ENCODE results near the gene TOR3A. TPM values are rescaled to one million over a fixed set of nuclear protein-coding genes. Genes with fewer than 3 reads are reported as not detected.
A peak's percentile ranks its signal among the peaks of the same experiment; 100 is the strongest.

Gene TOR3A
- total RNA-seq, 1 experiment from 2014 or later = 51.5 TPM

GRCh38 chr1:179094818-179095217 lies 12.9 kb downstream of the TOR3A start:
- Histone ChIP-seq H3K4me1 (ENCODE audit: control insufficient read depth, insufficient read depth, low read length) (peaks cover 11% of the 10 kb centered on the region), H3K27me3 (ENCODE audit: control insufficient read depth, insufficient read depth, low read length) (no peaks in the 10 kb centered on the region), H3K4me3 (ENCODE audit: low read depth in 2 of 2, low read length in 2 of 2) (no peak overlapping the region), H3K9me3 (ENCODE audit: control insufficient read depth, insufficient read depth, low read depth, low read length) (no peaks in the 10 kb centered on the region), H3K27ac (ENCODE audit: low read length) (no peak overlapping the region; the same call in 1 of the 2 replicates), H3K36me3 (ENCODE audit: control insufficient read depth, insufficient read depth, low read length) (no peaks in the 10 kb centered on the region; the same call in 1 of the 2 replicates)
- POLR2A ChIA-PET = no interaction called here
- CTCF ChIA-PET = no interaction called here
- BruUV-seq (replicated peaks) = no TSS peak
- no peak for DNase-seq (ENCODE audit: low read depth, low spot score)
- in situ Hi-C loops (cut with HindIII; ENCODE audit: low pct_unique_long_range_greater_than_20kb, low sequenced_read_pairs) (no loop called here), intact Hi-C loops (cut with micrococcal nuclease; ENCODE audit: unreplicated experiment) (no loop called here)
- TF ChIP-seq CTCF (IDR thresholded peaks at IDR 0.05) (no peak), POLR2AphosphoS5 (IDR thresholded peaks at IDR 0.05; ENCODE audit: low read depth, low read length) (no peak), SIN3A (IDR thresholded peaks at IDR 0.05; ENCODE audit: borderline replicate concordance, insufficient read depth, low read depth, low read length) (no peak), TCF7L2 (IDR thresholded peaks at IDR 0.05; ENCODE audit: low read depth, low read length) (no peak)
- TF ChIP-seq, protein P1, sequence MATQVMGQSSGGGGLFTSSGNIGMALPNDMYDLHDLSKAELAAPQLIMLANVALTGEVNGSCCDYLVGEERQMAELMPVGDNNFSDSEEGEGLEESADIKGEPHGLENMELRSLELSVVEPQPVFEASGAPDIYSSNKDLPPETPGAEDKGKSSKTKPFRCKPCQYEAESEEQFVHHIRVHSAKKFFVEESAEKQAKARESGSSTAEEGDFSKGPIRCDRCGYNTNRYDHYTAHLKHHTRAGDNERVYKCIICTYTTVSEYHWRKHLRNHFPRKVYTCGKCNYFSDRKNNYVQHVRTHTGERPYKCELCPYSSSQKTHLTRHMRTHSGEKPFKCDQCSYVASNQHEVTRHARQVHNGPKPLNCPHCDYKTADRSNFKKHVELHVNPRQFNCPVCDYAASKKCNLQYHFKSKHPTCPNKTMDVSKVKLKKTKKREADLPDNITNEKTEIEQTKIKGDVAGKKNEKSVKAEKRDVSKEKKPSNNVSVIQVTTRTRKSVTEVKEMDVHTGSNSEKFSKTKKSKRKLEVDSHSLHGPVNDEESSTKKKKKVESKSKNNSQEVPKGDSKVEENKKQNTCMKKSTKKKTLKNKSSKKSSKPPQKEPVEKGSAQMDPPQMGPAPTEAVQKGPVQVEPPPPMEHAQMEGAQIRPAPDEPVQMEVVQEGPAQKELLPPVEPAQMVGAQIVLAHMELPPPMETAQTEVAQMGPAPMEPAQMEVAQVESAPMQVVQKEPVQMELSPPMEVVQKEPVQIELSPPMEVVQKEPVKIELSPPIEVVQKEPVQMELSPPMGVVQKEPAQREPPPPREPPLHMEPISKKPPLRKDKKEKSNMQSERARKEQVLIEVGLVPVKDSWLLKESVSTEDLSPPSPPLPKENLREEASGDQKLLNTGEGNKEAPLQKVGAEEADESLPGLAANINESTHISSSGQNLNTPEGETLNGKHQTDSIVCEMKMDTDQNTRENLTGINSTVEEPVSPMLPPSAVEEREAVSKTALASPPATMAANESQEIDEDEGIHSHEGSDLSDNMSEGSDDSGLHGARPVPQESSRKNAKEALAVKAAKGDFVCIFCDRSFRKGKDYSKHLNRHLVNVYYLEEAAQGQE (IDR thresholded peaks at IDR 0.05; ENCODE audit: insufficient read depth in 1 of 2, low read depth in 2 of 2, low read length in 1 of 2) = no peak
- no peak for ATAC-seq

GRCh38 chr1:179095377-179095776 lies 13.5 kb downstream of the TOR3A start:
- no peak for ATAC-seq
- H3K9me3 ChIP-seq (ENCODE audit: control insufficient read depth, insufficient read depth, low read depth, low read length) = no peaks in the 10 kb centered on the region
- DNase-seq (ENCODE audit: low read depth, low spot score) = no peak
- H3K4me1 ChIP-seq (ENCODE audit: control insufficient read depth, insufficient read depth, low read length) = peaks cover 11% of the 10 kb centered on the region
- no peak overlapping the region for H3K4me3 ChIP-seq (ENCODE audit: low read depth in 2 of 2, low read length in 2 of 2)
- in situ Hi-C loops (cut with HindIII; ENCODE audit: low pct_unique_long_range_greater_than_20kb, low sequenced_read_pairs) (no loop called here), intact Hi-C loops (cut with micrococcal nuclease; ENCODE audit: unreplicated experiment) (no loop called here)
- TF ChIP-seq TCF7L2 (IDR thresholded peaks at IDR 0.05; ENCODE audit: low read depth, low read length) (no peak), CTCF (IDR thresholded peaks at IDR 0.05) (no peak), SIN3A (IDR thresholded peaks at IDR 0.05; ENCODE audit: borderline replicate concordance, insufficient read depth, low read depth, low read length) (no peak), POLR2AphosphoS5 (IDR thresholded peaks at IDR 0.05; ENCODE audit: low read depth, low read length) (no peak)
- TF ChIP-seq, protein P1 (IDR thresholded peaks at IDR 0.05; ENCODE audit: insufficient read depth in 1 of 2, low read depth in 2 of 2, low read length in 1 of 2) = no peak
- H3K27me3 ChIP-seq (ENCODE audit: control insufficient read depth, insufficient read depth, low read length) = no peaks in the 10 kb centered on the region
- H3K36me3 ChIP-seq (ENCODE audit: control insufficient read depth, insufficient read depth, low read length) = no peaks in the 10 kb centered on the region; the same call in 1 of the 2 replicates
- ChIA-PET POLR2A (no interaction called here), CTCF (no interaction called here)
- H3K27ac ChIP-seq (ENCODE audit: low read length) = no peak overlapping the region; the same call in 1 of the 2 replicates
- TSS peak; percentile 98 for BruUV-seq (replicated peaks)
